A549 (cell line): ENCODE measurements around the gene SIRT7. TPM values are rescaled to one million over a fixed set of nuclear protein-coding genes. Genes with fewer than 3 reads are reported as not detected.

ENCODE experiments used
- ATAC-seq, 2 experiments: fragments of 200-7000 bp in 1 of 2; fragments of >200 bp in 1 of 2; cut with Nextera tagmentation in 1 of 2; cut with Tn5 transposase in 1 of 2; 3 replicates each; pipeline versions ENCODE4 v1.8.0 to v1.9.1; 2018 to 2020; ENCODE audit warnings: mild to moderate bottlenecking in 1 of 2, moderate library complexity in 1 of 2
- CTCF ChIA-PET: fragments of 300-600 bp; sonication (Branson Sonifier 250); formaldehyde crosslinking; extraction: SDS; loops from one replicate; lab custom pipeline; 2021; ENCODE audit warnings: antibody characterized with exemption, inconsistent platforms; lab: Yijun Ruan, JAX
- POLR2A ChIA-PET: fragments of 350-600 bp; formaldehyde crosslinking; extraction: SDS; loops from one replicate; lab custom pipeline; 2021; ENCODE audit warnings: antibody characterized with exemption, inconsistent platforms; lab: Yijun Ruan, JAX
- DNase-seq, 2 experiments: peaks; one replicate each; pipeline versions ENCODE4 v3.0.0 to v3.0.0-alpha.2; 2011 to 2016; ENCODE audit warnings: low read depth in 1 of 2, low spot score in 1 of 2
- FAIRE-seq: peaks from 2 replicates; lab custom pipeline; 2011; peaks lifted over from hg19 to GRCh38; lab: Jason Lieb, UNC
- H3K27ac ChIP-seq, 2 experiments: fragments of >200 bp; sonication (Bioruptor Twin); formaldehyde crosslinking; 3 replicates each; pipeline ENCODE4 v1.5.1; 2016 to 2017
- H3K4me1 ChIP-seq: fragments of >200 bp; sonication (Bioruptor Twin); formaldehyde crosslinking; 3 replicates; pipeline ENCODE4 v1.6.1; 2016
- H3K4me2 ChIP-seq: fragments of >200 bp; sonication (Bioruptor Twin); formaldehyde crosslinking; 3 replicates; pipeline ENCODE4 v1.6.1; 2016
- H3K4me3 ChIP-seq: fragments of >200 bp; sonication (Bioruptor Twin); formaldehyde crosslinking; 3 replicates; pipeline ENCODE4 v1.5.1; 2016
- H3K9me3 ChIP-seq: fragments of >200 bp; sonication (Bioruptor Twin); formaldehyde crosslinking; 3 replicates; pipeline ENCODE4 v1.6.1; 2016
- CHD2 ChIP-seq: fragments of 150-350 bp; IDR thresholded peaks from 2 replicates; pipeline ENCODE4 v1.6.1; 2014; ENCODE audit warnings: low read length; ENCODE audit not compliant: partially characterized antibody
- EHMT2 ChIP-seq: fragments of 200-600 bp; sonication (generic); IDR thresholded peaks from 2 replicates; pipeline ENCODE4 v1.6.1; 2016; ENCODE audit warnings: antibody characterized with exemption, low read depth, mild to moderate bottlenecking, moderate library complexity
- FOXS1 ChIP-seq: fragments of 250-450 bp; sonication (Bioruptor Pico); IDR thresholded peaks from 2 replicates; pipeline ENCODE4 v1.5.0; 2020; ENCODE audit warnings: mild to moderate bottlenecking, moderate library complexity
- KDM1A ChIP-seq: fragments of 200-600 bp; sonication (generic); IDR thresholded peaks from 2 replicates; pipeline ENCODE4 v1.6.1; 2016; ENCODE audit warnings: low read depth, mild to moderate bottlenecking
- KDM5A ChIP-seq: fragments of 200-600 bp; sonication (generic); IDR thresholded peaks from 2 replicates; pipeline ENCODE4 v1.6.1; 2016; ENCODE audit warnings: antibody characterized with exemption, mild to moderate bottlenecking
- RFX5 ChIP-seq: fragments of 450-650 bp; IDR thresholded peaks from 2 replicates; pipeline ENCODE4 v1.7.1; 2014; ENCODE audit warnings: antibody characterized with exemption, mild to moderate bottlenecking, moderate library complexity
- TP53 ChIP-seq: fragments of 250-450 bp; sonication (Bioruptor Pico); IDR thresholded peaks from 2 replicates; pipeline ENCODE4 v1.5.0; 2021; ENCODE audit warnings: mild to moderate bottlenecking, moderate library complexity
- ZFP36 ChIP-seq: fragments of 450-650 bp; IDR thresholded peaks from 2 replicates; pipeline ENCODE4 v1.6.1; 2014; ENCODE audit warnings: borderline replicate concordance; ENCODE audit not compliant: partially characterized antibody
- WGBS: methylation state at CpG from one replicate; pipeline ENCODE4 v1.1.6; 2017; ENCODE audit errors: missing lambda C conversion rate; 5-methylcytosine and 5-hydroxymethylcytosine counted together
- polyA plus RNA-seq, 4 experiments: library from polyadenylated mRNA; depleted of rRNA in 3 of 4; stranded (reverse); fragments of >200 nt; fragmentation: RNase III in 1 of 4; extraction: RNeasy Plus Mini Kit Qiagen cat#74134 plus additional on column Dnase treatment in 1 of 4; gene quantifications; 2 replicates in 3 of 4; 3 replicates in 1 of 4; pipeline ENCODE4 v1.2.3, GENCODE V29; 2011 to 2017
- TF ChIP-seq, protein P1 (sequence below): fragments of 150-350 bp; IDR thresholded peaks from 2 replicates; pipeline ENCODE4 v1.6.1; 2014; ENCODE audit warnings: low read depth, mild to moderate bottlenecking, low read length
- TF ChIP-seq, protein P2 (sequence below): IDR thresholded peaks from 2 replicates; pipeline ENCODE4 v1.6.1; 2012
- TF ChIP-seq, protein P3 (sequence below): IDR thresholded peaks from 2 replicates; pipeline ENCODE4 v1.6.1; 2012; ENCODE audit warnings: low read depth, borderline replicate concordance
- TF ChIP-seq, protein P4 (sequence below): fragments of >200 bp; sonication (Bioruptor Twin); formaldehyde crosslinking; IDR thresholded peaks from 3 replicates; pipeline ENCODE4 v1.5.1; 2016
- TF ChIP-seq, protein P5 (sequence below): fragments of 200-600 bp; sonication (generic); IDR thresholded peaks from 2 replicates; pipeline ENCODE4 v1.6.1; 2016; ENCODE audit warnings: antibody characterized with exemption, mild to moderate bottlenecking, moderate library complexity

SIRT7 gene
- polyA plus RNA-seq, 2 of the 4 experiments (the other 2 are of a cell fraction) = 9.8 to 35.2 TPM

DNA sequence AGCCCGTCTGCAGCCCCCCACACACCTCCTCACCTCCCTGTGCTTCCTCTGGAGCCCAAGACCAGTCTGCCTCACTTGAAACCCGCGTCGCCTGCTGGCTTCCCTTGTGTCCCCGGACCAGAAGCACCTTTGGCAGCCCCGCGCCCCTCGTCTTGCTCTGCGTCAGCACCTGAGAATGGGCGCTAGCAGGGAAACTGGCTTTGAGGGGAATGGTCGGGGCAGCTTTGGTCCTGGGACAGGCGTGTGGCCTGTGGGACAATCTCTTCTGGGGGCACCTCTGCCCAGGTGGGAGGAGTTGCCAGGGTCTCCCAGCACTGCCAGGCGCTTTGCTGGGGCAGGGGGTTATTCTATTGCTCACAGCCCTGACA, 13.2 kb upstream of the SIRT7 start:
- FAIRE-seq = no peak
- no peak for DNase-seq
- TF ChIP-seq ZFP36 = no peak
- TF ChIP-seq, protein P1, sequence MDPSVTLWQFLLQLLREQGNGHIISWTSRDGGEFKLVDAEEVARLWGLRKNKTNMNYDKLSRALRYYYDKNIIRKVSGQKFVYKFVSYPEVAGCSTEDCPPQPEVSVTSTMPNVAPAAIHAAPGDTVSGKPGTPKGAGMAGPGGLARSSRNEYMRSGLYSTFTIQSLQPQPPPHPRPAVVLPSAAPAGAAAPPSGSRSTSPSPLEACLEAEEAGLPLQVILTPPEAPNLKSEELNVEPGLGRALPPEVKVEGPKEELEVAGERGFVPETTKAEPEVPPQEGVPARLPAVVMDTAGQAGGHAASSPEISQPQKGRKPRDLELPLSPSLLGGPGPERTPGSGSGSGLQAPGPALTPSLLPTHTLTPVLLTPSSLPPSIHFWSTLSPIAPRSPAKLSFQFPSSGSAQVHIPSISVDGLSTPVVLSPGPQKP = no peak
- no peak for TF ChIP-seq EHMT2
- no peak for TF ChIP-seq KDM5A
- TF ChIP-seq RFX5 = no peak
- TF ChIP-seq, protein P2, sequence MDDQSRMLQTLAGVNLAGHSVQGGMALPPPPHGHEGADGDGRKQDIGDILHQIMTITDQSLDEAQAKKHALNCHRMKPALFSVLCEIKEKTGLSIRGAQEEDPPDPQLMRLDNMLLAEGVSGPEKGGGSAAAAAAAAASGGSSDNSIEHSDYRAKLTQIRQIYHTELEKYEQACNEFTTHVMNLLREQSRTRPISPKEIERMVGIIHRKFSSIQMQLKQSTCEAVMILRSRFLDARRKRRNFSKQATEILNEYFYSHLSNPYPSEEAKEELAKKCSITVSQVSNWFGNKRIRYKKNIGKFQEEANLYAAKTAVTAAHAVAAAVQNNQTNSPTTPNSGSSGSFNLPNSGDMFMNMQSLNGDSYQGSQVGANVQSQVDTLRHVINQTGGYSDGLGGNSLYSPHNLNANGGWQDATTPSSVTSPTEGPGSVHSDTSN = no peak
- no peak for TF ChIP-seq TP53 (CRISPR knock-in tag)
- TF ChIP-seq, protein P3, sequence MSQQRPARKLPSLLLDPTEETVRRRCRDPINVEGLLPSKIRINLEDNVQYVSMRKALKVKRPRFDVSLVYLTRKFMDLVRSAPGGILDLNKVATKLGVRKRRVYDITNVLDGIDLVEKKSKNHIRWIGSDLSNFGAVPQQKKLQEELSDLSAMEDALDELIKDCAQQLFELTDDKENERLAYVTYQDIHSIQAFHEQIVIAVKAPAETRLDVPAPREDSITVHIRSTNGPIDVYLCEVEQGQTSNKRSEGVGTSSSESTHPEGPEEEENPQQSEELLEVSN = no peak
- TF ChIP-seq, protein P4, sequence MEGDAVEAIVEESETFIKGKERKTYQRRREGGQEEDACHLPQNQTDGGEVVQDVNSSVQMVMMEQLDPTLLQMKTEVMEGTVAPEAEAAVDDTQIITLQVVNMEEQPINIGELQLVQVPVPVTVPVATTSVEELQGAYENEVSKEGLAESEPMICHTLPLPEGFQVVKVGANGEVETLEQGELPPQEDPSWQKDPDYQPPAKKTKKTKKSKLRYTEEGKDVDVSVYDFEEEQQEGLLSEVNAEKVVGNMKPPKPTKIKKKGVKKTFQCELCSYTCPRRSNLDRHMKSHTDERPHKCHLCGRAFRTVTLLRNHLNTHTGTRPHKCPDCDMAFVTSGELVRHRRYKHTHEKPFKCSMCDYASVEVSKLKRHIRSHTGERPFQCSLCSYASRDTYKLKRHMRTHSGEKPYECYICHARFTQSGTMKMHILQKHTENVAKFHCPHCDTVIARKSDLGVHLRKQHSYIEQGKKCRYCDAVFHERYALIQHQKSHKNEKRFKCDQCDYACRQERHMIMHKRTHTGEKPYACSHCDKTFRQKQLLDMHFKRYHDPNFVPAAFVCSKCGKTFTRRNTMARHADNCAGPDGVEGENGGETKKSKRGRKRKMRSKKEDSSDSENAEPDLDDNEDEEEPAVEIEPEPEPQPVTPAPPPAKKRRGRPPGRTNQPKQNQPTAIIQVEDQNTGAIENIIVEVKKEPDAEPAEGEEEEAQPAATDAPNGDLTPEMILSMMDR = no peak
- no peak for TF ChIP-seq KDM1A
- no peak for TF ChIP-seq FOXS1 (CRISPR knock-in tag)
- WGBS = 87% methylated on average over 13 of the region's 13 CpGs
- Histone ChIP-seq H3K27ac (no peak overlapping the region), H3K9me3 (no peaks in the 10 kb centered on the region), H3K4me3 (no peak overlapping the region), H3K4me1 (peaks cover 17% of the 10 kb centered on the region), H3K4me2 (no peak overlapping the region)
- ChIA-PET CTCF (interaction anchor here (1.3 to 12.8 kb wide), 5 partner anchors 23 to 106 kb away, joined by 4 to 99 read pairs (median 5); partner anchors contain the start of genes DCXR and NOTUM), POLR2A (no interaction called here)
- no peak for ATAC-seq

DNA sequence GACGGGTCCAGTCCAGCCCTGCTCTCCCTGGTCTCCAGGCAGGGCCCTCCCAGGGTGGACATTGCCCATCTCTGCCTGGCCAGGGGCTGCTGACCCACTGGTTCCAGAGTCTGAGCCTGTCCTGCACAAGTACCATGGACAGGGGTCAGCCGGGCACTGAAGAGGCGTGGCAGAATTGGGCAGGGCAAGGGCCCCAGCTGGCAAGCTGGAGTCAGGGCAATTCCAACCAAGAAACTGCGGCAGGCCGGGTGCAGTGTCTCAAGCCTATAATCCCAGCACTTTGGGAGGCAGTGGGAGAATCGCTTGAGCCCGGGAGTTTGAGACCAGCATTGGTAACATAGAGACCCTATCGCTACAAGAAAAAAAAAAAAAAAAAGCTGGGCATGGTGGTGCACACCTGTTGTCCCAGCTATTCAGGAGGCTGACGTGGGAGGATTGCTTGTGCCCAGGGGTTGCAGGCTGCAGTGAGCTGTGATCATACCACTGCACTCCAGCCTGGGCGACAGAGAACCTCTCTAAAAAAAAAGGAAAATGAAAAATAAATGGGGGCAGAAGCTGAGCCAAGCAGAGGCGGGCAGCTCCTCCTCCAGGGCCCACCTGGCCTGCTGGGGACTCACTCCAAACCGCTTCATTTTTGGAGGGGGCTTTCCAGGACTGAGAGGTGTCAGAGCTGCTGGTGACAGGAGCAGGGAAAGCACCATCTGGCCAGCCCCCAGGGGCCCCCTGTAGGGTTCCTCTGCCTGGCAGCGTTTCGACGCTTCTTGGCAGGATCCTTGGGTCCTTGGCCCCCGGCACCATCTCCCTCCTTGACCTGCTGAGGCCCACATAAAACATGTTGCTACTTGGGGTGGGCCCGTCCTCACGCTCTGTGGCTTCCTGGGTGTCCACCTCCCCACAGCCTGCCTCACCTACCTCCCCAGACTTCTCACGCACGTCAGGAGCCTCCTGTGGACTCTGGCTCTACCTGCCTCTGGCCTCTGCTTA, 12.5 kb upstream of the SIRT7 start:
- Histone ChIP-seq H3K4me3 (no peak overlapping the region), H3K27ac (no peak overlapping the region)
- TF ChIP-seq CHD2 = no peak
- TF ChIP-seq, protein P5, sequence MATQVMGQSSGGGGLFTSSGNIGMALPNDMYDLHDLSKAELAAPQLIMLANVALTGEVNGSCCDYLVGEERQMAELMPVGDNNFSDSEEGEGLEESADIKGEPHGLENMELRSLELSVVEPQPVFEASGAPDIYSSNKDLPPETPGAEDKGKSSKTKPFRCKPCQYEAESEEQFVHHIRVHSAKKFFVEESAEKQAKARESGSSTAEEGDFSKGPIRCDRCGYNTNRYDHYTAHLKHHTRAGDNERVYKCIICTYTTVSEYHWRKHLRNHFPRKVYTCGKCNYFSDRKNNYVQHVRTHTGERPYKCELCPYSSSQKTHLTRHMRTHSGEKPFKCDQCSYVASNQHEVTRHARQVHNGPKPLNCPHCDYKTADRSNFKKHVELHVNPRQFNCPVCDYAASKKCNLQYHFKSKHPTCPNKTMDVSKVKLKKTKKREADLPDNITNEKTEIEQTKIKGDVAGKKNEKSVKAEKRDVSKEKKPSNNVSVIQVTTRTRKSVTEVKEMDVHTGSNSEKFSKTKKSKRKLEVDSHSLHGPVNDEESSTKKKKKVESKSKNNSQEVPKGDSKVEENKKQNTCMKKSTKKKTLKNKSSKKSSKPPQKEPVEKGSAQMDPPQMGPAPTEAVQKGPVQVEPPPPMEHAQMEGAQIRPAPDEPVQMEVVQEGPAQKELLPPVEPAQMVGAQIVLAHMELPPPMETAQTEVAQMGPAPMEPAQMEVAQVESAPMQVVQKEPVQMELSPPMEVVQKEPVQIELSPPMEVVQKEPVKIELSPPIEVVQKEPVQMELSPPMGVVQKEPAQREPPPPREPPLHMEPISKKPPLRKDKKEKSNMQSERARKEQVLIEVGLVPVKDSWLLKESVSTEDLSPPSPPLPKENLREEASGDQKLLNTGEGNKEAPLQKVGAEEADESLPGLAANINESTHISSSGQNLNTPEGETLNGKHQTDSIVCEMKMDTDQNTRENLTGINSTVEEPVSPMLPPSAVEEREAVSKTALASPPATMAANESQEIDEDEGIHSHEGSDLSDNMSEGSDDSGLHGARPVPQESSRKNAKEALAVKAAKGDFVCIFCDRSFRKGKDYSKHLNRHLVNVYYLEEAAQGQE = peak; percentile 88
- TF ChIP-seq, all 56 proteins: peak for 1
- Histone ChIP-seq H3K9me3 (no peaks in the 10 kb centered on the region), H3K4me2 (no peak overlapping the region), H3K4me1 (peaks cover 17% of the 10 kb centered on the region)
- CTCF ChIA-PET = interaction anchor here (1.0 to 12.8 kb wide), 10 partner anchors 9 to 196 kb away, joined by 4 to 99 read pairs (median 5); partner anchors contain the start of genes DCXR and NOTUM
- FAIRE-seq (no peak), DNase-seq (no peak), ATAC-seq (no peak)
- POLR2A ChIA-PET = no interaction called here
- WGBS = 91% methylated on average over 18 of the region's 20 CpGs
